Right forelimb (tissue), 1 donor: ENCODE results near the gene AKAP7.

Experiments used
- DNase-seq: peaks from one replicate; pipeline ENCODE4 v3.0.0-alpha.2; 2018

AKAP7 gene

GRCh38 chr6:131134220-131134979 is 867 bp upstream of the AKAP7 start:
- no peak for DNase-seq

GRCh38 chr6:131134980-131135243 is 355 bp upstream of the AKAP7 start:
- no peak for DNase-seq

GRCh38 chr6:131136021-131136786 is 937 bp downstream of the AKAP7 start:
- DNase-seq = peak; percentile 56

DNA sequence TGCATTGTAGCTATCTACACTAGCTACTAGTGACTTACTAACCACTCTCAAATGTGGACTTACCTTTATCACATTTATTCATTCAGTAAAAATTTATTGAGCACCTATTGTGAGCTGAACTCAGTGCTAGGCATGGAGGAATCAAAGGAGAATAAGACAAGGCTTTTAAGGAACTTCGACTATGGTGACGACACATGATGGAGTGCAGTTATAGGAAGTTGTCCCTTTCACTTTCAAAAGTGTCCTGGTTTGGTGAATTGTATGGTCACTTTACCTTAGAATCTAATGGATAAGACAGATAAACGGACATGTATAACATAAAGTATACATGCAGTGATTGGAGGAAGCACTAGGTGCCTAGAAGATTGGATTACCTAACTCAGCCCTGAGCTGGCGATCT is 4.3 kb downstream of the AKAP7 start:
- no peak for DNase-seq

DNA sequence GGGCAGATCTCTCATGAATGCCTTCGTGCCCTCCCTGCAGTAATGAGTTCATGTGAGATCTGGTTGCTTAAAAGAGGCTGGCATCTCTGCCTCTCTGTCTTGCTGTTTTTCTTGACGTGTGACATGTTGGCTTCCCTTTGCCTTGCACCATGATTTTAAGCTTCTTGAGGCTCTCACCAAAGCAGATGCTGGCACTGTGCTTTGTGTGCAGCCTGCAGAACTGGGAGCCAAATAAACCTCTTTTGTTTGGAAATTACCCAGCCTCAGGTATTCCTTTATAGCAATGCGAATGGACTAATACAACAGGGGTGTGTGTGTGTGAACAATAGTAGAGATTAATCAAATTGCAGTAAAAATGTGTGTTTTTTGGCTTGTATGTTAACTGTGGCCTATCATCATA is 8.1 kb downstream of the AKAP7 start:
- no peak for DNase-seq

- no peak for DNase-seq
Measured at GRCh38 chr6:131146865-131147264, 11.6 kb downstream of the AKAP7 start.

- DNase-seq = no peak
Measured at GRCh38 chr6:131156411-131156810, 21.1 kb downstream of the AKAP7 start.

DNA sequence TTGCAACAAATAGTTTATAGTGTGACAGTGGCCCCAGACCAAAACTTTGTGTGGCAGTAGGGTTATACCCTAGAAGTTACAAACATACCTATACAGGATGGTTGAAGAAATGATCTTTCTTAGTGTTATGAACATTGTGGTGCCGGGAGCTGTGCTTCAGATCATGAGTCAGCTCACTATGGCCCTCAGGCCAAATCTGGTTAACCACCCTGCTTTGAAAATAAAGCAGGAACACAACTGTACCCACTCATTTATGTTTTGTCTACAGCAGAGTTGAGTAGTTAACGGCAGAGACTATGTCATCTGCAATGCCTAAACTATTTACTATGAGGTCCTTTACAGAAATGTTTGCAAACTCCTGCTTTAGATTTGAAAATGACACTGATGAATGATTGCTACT is 24.3 kb downstream of the AKAP7 start:
- DNase-seq = no peak

- DNase-seq = no peak
Measured at GRCh38 chr6:131160254-131160758, 25.0 kb downstream of the AKAP7 start.

- DNase-seq = no peak
Measured at GRCh38 chr6:131161987-131162386, 26.7 kb downstream of the AKAP7 start.

DNA sequence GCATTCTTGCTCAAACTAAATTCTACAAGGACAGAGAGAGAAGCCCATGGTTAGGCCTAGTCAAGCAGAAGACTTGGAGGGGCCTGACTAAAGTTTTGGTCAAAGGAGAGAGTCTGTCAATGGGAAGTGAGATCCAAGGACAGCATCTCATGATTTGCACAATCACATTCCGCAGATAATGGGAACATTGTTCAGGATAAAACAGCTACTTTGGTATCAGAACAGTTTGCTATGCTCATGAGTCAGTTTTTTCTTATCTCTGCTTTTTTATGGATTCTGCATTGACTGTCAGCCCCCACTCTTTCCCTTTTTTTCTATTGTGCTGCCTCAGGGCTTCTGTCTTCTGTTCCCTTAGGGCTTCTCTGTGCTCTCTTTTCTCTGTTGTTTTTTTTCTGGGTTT is 28.6 kb downstream of the AKAP7 start:
- DNase-seq = no peak

- no peak for DNase-seq
Measured at GRCh38 chr6:131164506-131164905, 29.2 kb downstream of the AKAP7 start.

GRCh38 chr6:131167773-131168172 is 32.5 kb downstream of the AKAP7 start:
- DNase-seq = no peak

GRCh38 chr6:131169613-131170012 is 34.3 kb downstream of the AKAP7 start:
- no peak for DNase-seq

- no peak for DNase-seq
Measured at GRCh38 chr6:131172222-131172621, 37.0 kb downstream of the AKAP7 start.

DNA sequence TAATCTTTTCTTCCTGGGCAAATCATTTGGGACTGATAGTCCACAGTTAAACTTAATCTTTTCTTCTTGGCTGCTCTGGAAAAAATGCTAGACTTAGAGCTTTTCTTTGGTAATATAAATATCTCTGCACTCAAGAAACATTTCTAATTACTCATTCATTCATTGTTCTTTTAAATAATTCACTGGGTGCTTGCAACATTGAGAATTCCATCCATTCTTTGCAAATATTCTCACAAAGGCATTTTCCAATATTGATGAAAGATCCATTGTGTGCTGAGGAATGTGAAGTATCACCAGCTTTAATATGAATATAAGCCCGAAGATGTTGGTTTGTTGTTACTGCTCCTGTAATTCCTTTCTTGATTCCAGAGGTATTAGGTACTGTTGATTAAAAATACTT is 38.4 kb downstream of the AKAP7 start:
- DNase-seq = no peak

DNA sequence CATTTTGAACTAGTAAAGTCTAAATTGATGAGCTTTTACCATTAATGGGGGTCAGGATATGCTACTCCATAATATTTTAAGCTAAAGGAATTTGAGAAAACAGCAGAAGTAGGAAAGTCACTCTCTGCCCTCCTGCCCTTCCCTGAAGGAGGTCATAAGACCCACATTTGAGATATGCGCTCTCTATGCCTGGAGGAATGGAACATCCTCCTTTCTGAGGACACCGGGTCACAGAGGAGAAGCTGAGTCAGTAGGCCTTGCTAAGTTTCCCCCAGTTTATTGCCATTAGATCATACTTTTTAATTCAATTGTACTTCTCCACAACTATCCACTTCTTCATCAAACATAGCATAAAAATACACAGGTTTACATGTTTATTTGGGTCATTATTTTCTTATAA is 40.3 kb downstream of the AKAP7 start:
- DNase-seq = no peak

GRCh38 chr6:131177996-131178395 is 42.7 kb downstream of the AKAP7 start:
- DNase-seq = no peak

DNA sequence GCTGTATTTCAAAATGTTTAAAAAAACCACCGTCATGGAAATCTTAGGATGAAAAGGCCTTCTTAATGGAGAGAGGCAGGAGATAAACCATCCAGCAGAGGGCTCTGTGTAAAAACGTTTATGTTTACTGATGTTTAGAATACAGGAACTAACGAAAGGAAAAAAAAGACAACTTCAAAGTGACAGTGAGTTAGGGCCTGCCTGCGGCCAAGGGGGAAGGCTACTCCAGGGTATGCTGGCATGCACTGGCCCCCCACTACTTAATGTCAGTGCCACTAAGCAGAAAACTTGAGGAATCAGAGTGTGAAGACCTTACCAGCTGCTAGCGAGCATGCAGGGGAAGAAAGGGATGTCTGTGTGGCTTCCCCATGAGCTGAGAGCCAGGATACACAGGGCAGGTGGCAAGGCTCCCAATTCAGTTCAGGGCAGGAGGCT is 47.7 kb downstream of the AKAP7 start:
- peak; percentile 48 for DNase-seq

- DNase-seq = no peak
Measured at GRCh38 chr6:131183427-131184095, 48.3 kb downstream of the AKAP7 start.

DNA sequence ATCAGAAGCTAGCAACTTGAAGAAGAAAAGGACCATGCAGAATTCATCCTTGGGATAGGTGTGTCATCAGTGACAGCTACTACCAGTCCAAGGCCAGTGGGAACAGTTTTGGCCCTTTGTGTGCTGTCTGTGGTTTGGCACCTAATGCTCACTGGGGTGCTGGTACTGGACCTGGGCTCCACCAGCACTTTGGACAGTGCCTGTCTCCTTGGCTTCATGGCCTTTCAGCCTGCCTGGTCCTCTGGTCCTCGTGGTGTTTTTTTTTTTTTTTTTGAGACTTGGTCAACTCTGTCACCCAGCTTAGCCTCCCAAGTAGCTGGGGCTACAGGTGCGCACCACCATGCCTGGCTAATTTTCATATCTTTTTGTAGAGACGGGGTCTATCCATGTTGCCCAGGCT is 56.3 kb downstream of the AKAP7 start:
- no peak for DNase-seq

- DNase-seq = no peak
Measured at GRCh38 chr6:131197716-131198115, 62.4 kb downstream of the AKAP7 start.

- DNase-seq = no peak
Measured at GRCh38 chr6:131199568-131200272, 64.5 kb downstream of the AKAP7 start.
